COR-L47 (cell line): ENCODE data around the gene TRIM15.
A peak's percentile ranks its signal among the peaks of the same experiment; 100 is the strongest.
"Not testable (repeated sequence)": the region's sequence is repeated elsewhere in the genome, so short reads cannot be mapped to it uniquely, and the experiment has no call there.

Experiments
- DNase-seq: peaks from one replicate; lab custom pipeline; 2025; lab: John Stamatoyannopoulos, UW

TRIM15 gene

GRCh38 chr6:30198166-30199084, 35.1 kb downstream of the TRIM15 start:
- DNase-seq: no peak

DNA sequence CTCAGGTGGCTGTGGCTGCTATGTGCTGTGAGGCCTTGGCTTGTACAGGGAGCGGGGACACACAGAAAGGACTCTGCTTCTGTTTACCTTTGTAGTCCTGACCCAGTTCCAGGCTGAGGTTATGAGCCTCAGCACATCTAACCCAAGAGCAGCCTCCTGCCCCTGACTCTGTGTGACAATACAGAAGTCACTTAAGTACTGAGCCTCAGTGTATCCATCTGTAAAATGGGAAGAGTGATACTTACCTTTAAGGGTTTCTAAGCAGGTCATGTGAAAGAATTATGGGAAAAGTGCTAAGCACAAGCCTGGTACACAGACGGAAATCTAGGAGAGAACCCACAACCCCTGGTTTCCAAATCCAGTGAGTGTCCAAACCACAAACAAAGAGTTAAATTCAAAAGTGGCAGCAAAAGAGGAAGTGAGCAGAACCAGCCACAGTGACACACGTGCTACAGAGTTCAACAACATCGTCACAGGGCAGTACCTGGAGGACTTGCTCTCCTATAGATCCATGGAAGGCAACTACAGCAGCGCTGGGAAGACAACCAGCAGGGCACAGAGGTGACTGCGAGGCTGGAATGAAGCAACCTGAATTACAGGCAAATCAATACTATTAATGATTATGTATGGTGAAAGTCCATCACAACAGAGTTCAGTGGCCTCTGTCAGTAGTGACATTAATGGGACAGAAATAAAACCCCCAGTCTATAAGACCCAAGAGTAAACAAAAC, 37.4 kb downstream of the TRIM15 start:
- no peak for DNase-seq

DNA sequence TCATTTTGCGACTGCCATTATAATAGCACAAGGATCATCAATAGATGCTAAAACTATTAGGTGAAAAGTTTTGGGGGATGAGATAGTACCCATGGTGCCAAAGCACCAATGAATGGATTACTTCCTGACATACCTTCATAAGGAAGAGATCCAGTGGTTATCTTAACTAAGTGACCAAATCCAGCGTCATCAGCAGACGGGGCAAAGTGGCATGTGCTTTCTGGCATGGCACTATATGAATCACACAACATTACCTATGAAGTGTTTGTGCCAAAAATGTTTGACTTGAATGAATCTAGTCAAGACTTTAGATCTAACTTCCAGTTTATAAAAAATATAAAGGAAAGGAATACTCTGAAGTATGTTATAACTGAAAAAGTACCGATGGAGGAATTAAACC, 39.0 kb downstream of the TRIM15 start:
- DNase-seq: no peak

- DNase-seq: no peak
Measured at GRCh38 chr6:30204116-30204515, 40.8 kb downstream of the TRIM15 start.

- no peak for DNase-seq
Measured at GRCh38 chr6:30206152-30206551, 42.8 kb downstream of the TRIM15 start.

- DNase-seq: no peak
Measured at GRCh38 chr6:30206799-30207618, 43.7 kb downstream of the TRIM15 start.

- no peak for DNase-seq
Measured at GRCh38 chr6:30207619-30208295, 44.4 kb downstream of the TRIM15 start.

DNA sequence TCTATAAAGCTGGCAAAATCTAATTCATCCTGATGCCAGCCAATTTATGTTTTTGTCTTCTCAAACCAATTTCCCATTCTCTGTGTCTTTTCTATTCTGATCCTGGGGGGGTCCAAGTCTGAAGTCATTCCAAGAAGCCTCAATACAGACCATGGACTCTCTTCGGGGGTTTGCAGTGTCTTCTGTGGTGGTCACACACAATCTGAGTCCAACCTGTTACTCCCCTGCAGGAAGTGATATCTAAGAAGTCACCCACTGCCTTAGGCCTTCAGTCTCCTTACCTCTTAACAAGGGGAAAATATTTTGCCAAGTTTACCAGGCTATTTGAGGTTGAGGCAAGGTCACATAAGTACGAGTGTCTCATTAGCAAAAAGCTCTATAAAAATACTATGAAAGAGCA, 48.0 kb downstream of the TRIM15 start:
- no peak for DNase-seq

DNA sequence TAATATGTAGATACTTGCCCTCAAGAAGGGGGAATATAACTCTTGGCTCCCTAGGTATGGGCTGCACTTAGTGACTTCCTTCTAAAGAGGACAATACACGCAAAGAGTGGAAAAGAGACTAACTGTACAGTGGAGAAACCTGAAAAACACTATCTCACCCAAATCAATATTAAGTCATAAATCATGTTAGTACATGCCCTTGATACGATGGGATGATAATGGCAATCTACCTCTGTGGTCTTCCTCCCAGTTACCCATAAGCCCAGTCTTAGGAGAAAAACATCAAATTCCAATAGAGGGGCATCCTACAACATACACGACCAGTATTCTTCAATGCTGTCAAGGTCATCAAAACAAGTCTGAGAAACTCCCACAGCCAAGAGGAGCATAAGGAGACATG, 48.6 kb downstream of the TRIM15 start:
- no peak for DNase-seq

DNA sequence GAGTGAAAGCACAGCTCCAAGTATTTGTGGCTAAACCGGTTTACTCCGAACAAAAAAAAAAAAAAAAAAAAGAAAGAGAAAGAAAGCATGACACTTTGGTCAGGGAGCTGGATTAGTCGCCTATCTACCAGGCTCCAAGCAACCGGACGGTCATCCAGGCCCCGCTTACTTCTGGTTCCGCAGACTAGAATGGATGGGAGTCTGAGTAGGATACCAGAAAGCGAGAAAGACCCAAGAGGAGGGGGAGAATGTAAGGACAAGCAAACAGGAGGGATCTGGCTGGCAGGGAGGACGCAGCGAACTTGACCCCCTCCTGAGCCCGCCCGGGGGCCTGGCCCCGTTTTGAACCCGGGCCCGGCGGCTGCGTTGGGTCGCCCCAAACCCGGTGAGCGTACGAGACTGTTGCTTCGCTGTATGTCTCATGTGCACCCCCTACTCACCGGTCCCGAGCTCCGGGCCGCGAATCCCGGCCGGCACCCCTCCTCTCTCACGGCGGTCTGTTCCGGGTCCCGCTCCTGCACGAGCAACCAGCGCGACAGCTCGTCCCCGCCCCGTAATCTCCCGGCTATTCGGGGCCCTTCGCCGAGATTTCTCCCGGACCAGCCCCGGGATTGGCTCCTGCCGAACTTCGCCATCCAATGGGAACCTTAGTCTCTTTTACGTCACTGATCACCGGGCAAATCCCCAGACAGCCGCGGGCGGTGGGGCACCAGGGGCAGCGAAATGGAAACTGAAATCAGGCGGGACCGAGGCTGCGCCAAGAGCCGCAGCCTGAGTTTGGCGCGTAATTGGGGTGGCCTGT, 49.7 kb downstream of the TRIM15 start, which contains the start of gene TRIM26:
TRIM26 (minus strand) TSS at position 542 of the 802 bp plus-strand sequence. CDS start 14,303 bp downstream, outside the sequence.
- DNase-seq: peak; percentile 96

DNA sequence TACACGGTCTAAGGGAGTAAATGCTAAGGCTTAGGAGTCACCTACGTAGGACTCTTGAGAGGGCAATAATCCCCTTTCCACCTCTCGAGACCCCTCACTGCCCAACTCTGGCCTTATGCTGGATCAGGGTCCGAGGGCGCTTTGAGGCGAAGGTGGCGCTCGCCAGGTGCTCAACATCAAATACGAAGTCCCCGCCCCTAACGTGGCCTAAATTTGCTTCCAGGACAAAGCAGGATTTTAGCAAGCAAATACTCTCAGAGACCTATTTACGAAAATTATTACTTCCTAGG, 50.3 kb downstream of the TRIM15 start:
- no peak for DNase-seq

- DNase-seq: peak; percentile 47
Measured at GRCh38 chr6:30213957-30214656, 50.8 kb downstream of the TRIM15 start.

- DNase-seq: no peak
Measured at GRCh38 chr6:30214657-30214982, 51.3 kb downstream of the TRIM15 start.

DNA sequence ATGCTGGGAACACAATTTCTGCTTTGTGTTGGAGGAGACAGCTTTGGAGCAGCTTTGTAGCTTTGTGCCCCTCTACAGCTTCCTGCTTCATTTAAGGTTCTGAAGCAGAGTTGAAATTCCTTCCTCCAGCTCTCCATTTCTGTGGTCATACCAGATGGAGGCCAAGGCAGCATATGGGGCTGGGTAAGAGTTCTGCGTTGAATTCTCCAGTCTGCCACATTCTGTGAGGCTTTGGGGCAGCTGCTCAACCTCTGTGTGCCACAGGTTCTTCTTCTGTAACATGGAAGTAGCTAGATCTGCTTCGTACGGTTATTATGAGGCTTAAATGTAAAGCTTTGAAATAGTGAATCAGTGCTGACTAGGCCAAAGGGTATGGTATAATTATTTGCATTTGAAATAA, 52.8 kb downstream of the TRIM15 start:
- DNase-seq: no peak

GRCh38 chr6:30219244-30219643, 55.9 kb downstream of the TRIM15 start:
- peak; percentile 69 for DNase-seq

DNA sequence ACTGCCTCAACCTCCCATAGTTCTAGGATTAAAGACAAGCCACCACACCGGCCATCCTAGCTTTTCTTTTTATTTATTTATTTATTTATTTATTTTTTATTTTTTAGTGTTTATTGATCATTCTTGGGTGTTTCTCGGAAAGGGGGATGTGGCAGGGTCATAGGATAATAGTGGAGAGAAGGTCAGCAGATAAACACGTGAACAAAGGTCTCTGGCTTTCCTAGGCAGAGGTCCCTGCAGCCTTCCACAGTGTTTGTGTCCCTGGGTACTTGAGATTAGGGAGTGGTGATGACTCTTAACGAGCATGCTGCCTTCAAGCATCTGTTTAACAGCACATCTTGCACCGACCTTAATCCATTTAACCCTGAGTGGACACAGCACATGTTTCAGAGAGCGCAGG, 58.0 kb downstream of the TRIM15 start:
- DNase-seq: not testable (repeated sequence)

DNA sequence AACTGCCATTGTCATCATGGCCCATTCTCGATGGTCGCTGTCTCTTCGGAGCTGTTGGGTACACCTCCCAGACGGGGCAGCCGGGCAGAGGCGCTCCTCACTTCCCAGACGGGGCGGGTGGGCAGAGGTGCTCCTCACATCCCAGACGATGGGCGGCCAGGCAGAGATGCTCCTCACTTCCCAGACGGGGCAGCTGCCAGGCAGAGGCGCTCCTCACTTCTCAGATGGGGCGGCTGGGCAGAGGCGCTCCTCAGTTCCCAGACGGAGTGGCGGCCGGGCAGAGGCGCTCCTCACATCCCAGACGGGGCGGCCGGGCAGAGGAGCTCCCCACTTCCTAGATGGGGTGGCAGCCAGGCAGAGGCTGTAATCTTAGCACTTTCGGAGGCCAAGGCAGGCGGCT, 58.6 kb downstream of the TRIM15 start:
- not testable (repeated sequence) for DNase-seq
